Keratinocyte (primary cell): Measurements from ENCODE around the gene IPO8. TPM values are rescaled to one million over a fixed set of nuclear protein-coding genes. Genes with fewer than 3 reads are reported as not detected.
"Not testable (repeated sequence)": the region's sequence is repeated elsewhere in the genome, so short reads cannot be mapped to it uniquely, and the experiment has no call there.

ENCODE experiments used
- DNase-seq: peaks from one replicate; pipeline ENCODE4 v3.0.0-alpha.2; 2011; ENCODE audit warnings: low read depth, missing footprints, low spot score
- FAIRE-seq: peaks from 2 replicates; lab custom pipeline; 2011; peaks lifted over from hg19 to GRCh38; lab: Jason Lieb, UNC
- H2AFZ ChIP-seq: 2 replicates; pipeline ENCODE4 v1.6.0; 2012; ENCODE audit warnings: low read length, control low read depth, inconsistent platforms; ENCODE audit not compliant: control insufficient read depth
- H3K27ac ChIP-seq: 2 replicates; pipeline ENCODE4 v1.5.1; 2011; ENCODE audit warnings: low read length; ENCODE audit not compliant: control insufficient read depth, insufficient read depth
- H3K27me3 ChIP-seq: 3 replicates; pipeline ENCODE4 v1.6.0; 2011; ENCODE audit warnings: low read length; ENCODE audit not compliant: control insufficient read depth, insufficient read depth; ENCODE audit errors: extremely low read depth
- H3K36me3 ChIP-seq, 2 experiments: 2 replicates in 1 of 2; 3 replicates in 1 of 2; pipeline ENCODE4 v1.5.1; 2011; ENCODE audit warnings: low read length in 2 of 2, mild to moderate bottlenecking in 1 of 2; ENCODE audit not compliant: control insufficient read depth in 2 of 2, insufficient read depth in 2 of 2; ENCODE audit errors: extremely low read depth in 1 of 2
- H3K4me1 ChIP-seq: 3 replicates; pipeline ENCODE4 v1.5.1; 2011; ENCODE audit warnings: low read length; ENCODE audit not compliant: control insufficient read depth, insufficient read depth; ENCODE audit errors: extremely low read depth
- H3K4me2 ChIP-seq: 3 replicates; pipeline ENCODE4 v1.6.0; 2011; ENCODE audit warnings: low read depth, low read length; ENCODE audit not compliant: control insufficient read depth, insufficient read depth; ENCODE audit errors: extremely low read depth
- H3K4me3 ChIP-seq, 3 experiments: fragments of 200-600 bp in 1 of 3; sonication (generic) in 1 of 3; 2 replicates in 2 of 3; 3 replicates in 1 of 3; pipeline ENCODE4 v1.5.1; 2011 to 2016; ENCODE audit warnings: low read length in 3 of 3, mild to moderate bottlenecking in 3 of 3, control low read depth in 2 of 3, inconsistent platforms in 1 of 3, low read depth in 1 of 3, mixed read lengths in 1 of 3, mixed run types in 1 of 3, moderate library complexity in 1 of 3; ENCODE audit not compliant: control insufficient read depth in 2 of 3, insufficient read depth in 2 of 3; ENCODE audit errors: extremely low read depth in 1 of 3
- H3K79me2 ChIP-seq: 2 replicates; pipeline ENCODE4 v1.6.0; 2012; ENCODE audit warnings: low read length; ENCODE audit not compliant: control insufficient read depth, insufficient read depth
- H3K9ac ChIP-seq: 3 replicates; pipeline ENCODE4 v1.6.0; 2011; ENCODE audit warnings: low read length; ENCODE audit not compliant: control insufficient read depth, insufficient read depth; ENCODE audit errors: extremely low read depth
- H3K9me1 ChIP-seq: 3 replicates; pipeline ENCODE4 v1.6.0; 2011; ENCODE audit warnings: low read length; ENCODE audit not compliant: control insufficient read depth, insufficient read depth; ENCODE audit errors: extremely low read depth
- H3K9me3 ChIP-seq: 2 replicates; pipeline ENCODE4 v1.5.1; 2012; ENCODE audit warnings: low read depth, low read length; ENCODE audit not compliant: control insufficient read depth
- H4K20me1 ChIP-seq: 3 replicates; pipeline ENCODE4 v1.6.0; 2011; ENCODE audit warnings: low read length; ENCODE audit not compliant: control insufficient read depth, insufficient read depth; ENCODE audit errors: extremely low read depth
- EZH2 ChIP-seq: IDR thresholded peaks from one replicate; pipeline ENCODE4 v1.6.1; 2012; ENCODE audit warnings: inconsistent platforms, mild to moderate bottlenecking, low read length, moderate library complexity
- dilution Hi-C: fragments of 300-500 bp; cut with MboI; formaldehyde crosslinking; loops from one replicate; pipeline ENCODE4 v1.7.0; 2020; ENCODE audit warnings: low sequenced_read_pairs; ENCODE audit not compliant: extremely low pct_ligation_motif_present
- polyA plus RNA-seq, 5 experiments: library from polyadenylated mRNA; depleted of rRNA in 3 of 5; stranded (reverse) in 3 of 5; stranded (forward) in 1 of 5; unstranded in 1 of 5; fragments of >200 nt; gene quantifications; 1 replicate in 1 of 5; 2 replicates in 3 of 5; 3 replicates in 1 of 5; pipeline versions ENCODE4 v1.2.1 to v1.2.3, GENCODE V29; 2011 to 2012; ENCODE audit warnings: missing spikeins in 2 of 5, low read depth in 1 of 5, low replicate concordance in 1 of 5
- TF ChIP-seq, protein P1 (sequence below), 3 experiments: IDR thresholded peaks in 1 of 3; conservative IDR thresholded peaks in 1 of 3; optimal IDR thresholded peaks in 1 of 3; 2 replicates in 2 of 3; 3 replicates in 1 of 3; pipeline versions ENCODE3 to v1.5.1; 2011; ENCODE audit warnings: low read length in 3 of 3, mild to moderate bottlenecking in 3 of 3, moderate library complexity in 2 of 3, control low read depth in 1 of 3, inconsistent platforms in 1 of 3; ENCODE audit not compliant: insufficient read depth in 2 of 3; ENCODE audit errors: extremely low read depth in 1 of 3

IPO8 gene
- polyA plus RNA-seq, 1 donor (not counting 4 experiments of a cell fraction or from before 2014, with no cell fraction given) = 18.8 TPM

DNA sequence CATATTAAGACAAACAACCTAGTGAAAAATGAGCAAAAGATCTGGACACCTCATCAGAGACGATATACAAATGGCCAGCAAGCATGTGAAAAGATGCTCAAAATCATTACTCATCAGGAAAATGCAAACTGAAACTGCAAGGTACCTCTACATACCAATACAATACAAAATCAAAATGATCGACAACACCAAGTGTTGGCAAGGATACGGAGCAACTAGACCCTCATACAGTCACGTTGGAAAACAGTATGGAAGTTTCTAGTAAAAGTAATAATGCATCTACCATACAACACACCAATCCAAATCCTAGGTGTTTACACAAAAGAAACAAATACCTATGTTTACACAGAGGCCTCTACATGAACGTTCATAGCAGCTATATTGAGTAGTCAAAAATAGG is 99.9 kb downstream of the IPO8 start:
- dilution Hi-C loops = no loop called here
- no peak overlapping the region for H3K4me2 ChIP-seq
- no peaks in the 10 kb centered on the region for H3K9me1 ChIP-seq
- DNase-seq = no peak
- FAIRE-seq = no peak
- TF ChIP-seq EZH2 = no peak
- TF ChIP-seq, protein P1, sequence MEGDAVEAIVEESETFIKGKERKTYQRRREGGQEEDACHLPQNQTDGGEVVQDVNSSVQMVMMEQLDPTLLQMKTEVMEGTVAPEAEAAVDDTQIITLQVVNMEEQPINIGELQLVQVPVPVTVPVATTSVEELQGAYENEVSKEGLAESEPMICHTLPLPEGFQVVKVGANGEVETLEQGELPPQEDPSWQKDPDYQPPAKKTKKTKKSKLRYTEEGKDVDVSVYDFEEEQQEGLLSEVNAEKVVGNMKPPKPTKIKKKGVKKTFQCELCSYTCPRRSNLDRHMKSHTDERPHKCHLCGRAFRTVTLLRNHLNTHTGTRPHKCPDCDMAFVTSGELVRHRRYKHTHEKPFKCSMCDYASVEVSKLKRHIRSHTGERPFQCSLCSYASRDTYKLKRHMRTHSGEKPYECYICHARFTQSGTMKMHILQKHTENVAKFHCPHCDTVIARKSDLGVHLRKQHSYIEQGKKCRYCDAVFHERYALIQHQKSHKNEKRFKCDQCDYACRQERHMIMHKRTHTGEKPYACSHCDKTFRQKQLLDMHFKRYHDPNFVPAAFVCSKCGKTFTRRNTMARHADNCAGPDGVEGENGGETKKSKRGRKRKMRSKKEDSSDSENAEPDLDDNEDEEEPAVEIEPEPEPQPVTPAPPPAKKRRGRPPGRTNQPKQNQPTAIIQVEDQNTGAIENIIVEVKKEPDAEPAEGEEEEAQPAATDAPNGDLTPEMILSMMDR (optimal IDR thresholded peaks at IDR 0.05 in 1 of 3, IDR thresholded peaks at IDR 0.05 in 1 of 3, conservative IDR thresholded peaks at IDR 0.05 in 1 of 3; ENCODE audit: extremely low read depth in 1 of 3, insufficient read depth in 2 of 3, low read length in 3 of 3) = no peak
- H2AFZ ChIP-seq = no peak overlapping the region
- no peak overlapping the region for H3K9ac ChIP-seq
- H3K27me3 ChIP-seq = no peaks in the 10 kb centered on the region
- no peaks in the 10 kb centered on the region for H3K4me1 ChIP-seq
- no peak overlapping the region for H3K4me3 ChIP-seq
- H3K27ac ChIP-seq = no peak overlapping the region
- H3K9me3 ChIP-seq = no peaks in the 10 kb centered on the region
- no peaks in the 10 kb centered on the region for H4K20me1 ChIP-seq
- no peaks in the 10 kb centered on the region for H3K36me3 ChIP-seq
- H3K79me2 ChIP-seq = no peaks in the 10 kb centered on the region

DNA sequence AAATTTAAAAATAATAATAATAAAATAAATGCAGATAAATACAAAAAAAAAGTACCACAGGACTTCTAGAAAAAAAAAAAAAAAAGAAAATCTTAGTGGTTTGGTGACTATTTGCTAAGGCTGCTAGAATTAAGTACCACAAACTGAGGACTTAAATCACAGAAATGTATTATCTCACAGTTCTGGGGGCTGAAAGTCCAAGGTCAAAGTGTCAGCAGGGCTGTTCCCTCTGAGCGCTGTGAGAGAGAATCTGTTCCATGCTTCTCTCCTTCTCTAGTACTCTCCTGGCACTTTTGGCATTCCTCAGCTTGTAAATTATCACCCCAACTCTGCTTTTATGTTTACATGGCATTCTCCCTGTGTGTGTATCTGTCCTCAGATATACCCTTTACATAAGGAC is 101.2 kb downstream of the IPO8 start:
- Histone ChIP-seq H4K20me1 (no peaks in the 10 kb centered on the region), H3K4me1 (no peaks in the 10 kb centered on the region), H3K4me2 (no peak overlapping the region), H3K27ac (no peak overlapping the region), H3K36me3 (no peaks in the 10 kb centered on the region), H3K27me3 (no peaks in the 10 kb centered on the region), H3K9ac (no peak overlapping the region), H2AFZ (no peak overlapping the region), H3K9me1 (no peaks in the 10 kb centered on the region), H3K79me2 (no peaks in the 10 kb centered on the region), H3K4me3 (no peak overlapping the region), H3K9me3 (no peaks in the 10 kb centered on the region)
- DNase-seq (no peak), FAIRE-seq (no peak)
- dilution Hi-C loops = no loop called here
- TF ChIP-seq, protein P1 (optimal IDR thresholded peaks at IDR 0.05 in 1 of 3, IDR thresholded peaks at IDR 0.05 in 1 of 3, conservative IDR thresholded peaks at IDR 0.05 in 1 of 3; ENCODE audit: extremely low read depth in 1 of 3, insufficient read depth in 2 of 3, low read length in 3 of 3) = no peak
- no peak for TF ChIP-seq EZH2

DNA sequence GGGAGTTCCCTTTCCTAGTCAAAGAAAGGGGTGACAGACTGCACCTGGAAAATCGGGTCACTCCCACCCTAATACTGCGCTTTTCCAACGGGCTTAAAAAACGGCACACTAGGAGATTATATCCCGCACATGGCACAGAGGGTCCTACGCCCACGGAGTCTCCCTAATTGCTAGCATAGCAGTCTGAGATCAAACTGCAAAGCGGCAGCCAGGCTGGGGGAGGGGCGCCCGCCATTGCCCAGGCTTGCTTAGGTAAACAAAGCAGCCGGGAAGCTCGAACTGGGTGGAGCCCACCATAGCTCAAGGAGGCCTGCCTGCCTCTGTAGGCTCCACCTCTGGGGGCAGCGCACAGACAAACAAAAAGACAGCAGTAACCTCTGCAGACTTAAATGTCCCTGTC is 107.1 kb downstream of the IPO8 start:
- H3K27ac ChIP-seq, H3K9ac ChIP-seq, H3K4me3 ChIP-seq, H3K9me1 ChIP-seq, H2AFZ ChIP-seq, H3K9me3 ChIP-seq, H3K4me1 ChIP-seq, H3K27me3 ChIP-seq, dilution Hi-C loops, FAIRE-seq, DNase-seq, H3K79me2 ChIP-seq, H4K20me1 ChIP-seq, H3K36me3 ChIP-seq, H3K4me2 ChIP-seq: not testable (repeated sequence)
